Ovary (tissue), 10 donors: ENCODE measurements around the gene DCTD. TPM values are rescaled to one million over a fixed set of nuclear protein-coding genes. Genes with fewer than 3 reads are reported as not detected.

ENCODE experiments used
- DNase-seq, 5 donors: peaks; one replicate each; pipeline ENCODE4 v3.0.0-alpha.2; 2019 to 2020
- H3K27ac ChIP-seq, 2 donors: fragments of 200-600 bp; one replicate each; pipeline versions ENCODE4 v1.5.1 to v1.8.0; 2019 to 2022
- H3K27me3 ChIP-seq: fragments of 200-600 bp; one replicate; pipeline ENCODE4 v1.8.0; 2022
- H3K36me3 ChIP-seq: fragments of 200-600 bp; sonication (generic); one replicate; pipeline ENCODE4 v1.5.1; 2019
- H3K4me1 ChIP-seq: one replicate; pipeline ENCODE4 v1.8.1; 2013; ENCODE audit warnings: mild to moderate bottlenecking, moderate library complexity; ENCODE audit not compliant: insufficient read depth
- H3K4me3 ChIP-seq: fragments of 200-600 bp; sonication (generic); one replicate; pipeline ENCODE4 v1.5.1; 2017
- H3K9me3 ChIP-seq, 2 donors: fragments of 200-600 bp in 1 of 2; sonication (generic) in 1 of 2; one replicate each; pipeline versions ENCODE4 v1.5.1 to v1.8.1; 2013 to 2019; ENCODE audit warnings: mild to moderate bottlenecking in 1 of 2, moderate library complexity in 1 of 2
- CTCF ChIP-seq, 3 donors: fragments of 450-650 bp in 2 of 3; fragments of 200-600 bp in 1 of 3; IDR thresholded peaks; one replicate each; pipeline versions ENCODE4 v1.5.1 to v1.8.0; 2016 to 2022; ENCODE audit warnings: antibody characterized with exemption in 3 of 3, mild to moderate bottlenecking in 1 of 3
- EP300 ChIP-seq: sonication (generic); formaldehyde crosslinking; IDR thresholded peaks from one replicate; pipeline ENCODE4 v1.6.1; 2017; ENCODE audit warnings: antibody characterized with exemption
- POLR2A ChIP-seq: fragments of 450-650 bp; IDR thresholded peaks from one replicate; pipeline ENCODE4 v1.6.1; 2017; ENCODE audit warnings: antibody characterized with exemption, mild to moderate bottlenecking, moderate library complexity
- WGBS, 3 donors: extraction: QIAGEN DNeasy Blood & Tissue Kit in 1 of 3; methylation state at CpG; one replicate each; pipeline versions ENCODE4 v1.1.5 to v1.1.7; 2013 to 2017; 5-methylcytosine and 5-hydroxymethylcytosine counted together
- intact Hi-C, 4 donors: fragments of 100-400 bp; cut with DNase I; formaldehyde crosslinking; loops; one replicate each; pipeline versions ENCODE4 v1.11.0 to v1.15.1; 2022 to 2023
- long read RNA-seq, 3 donors: library from polyadenylated mRNA in 2 of 3; unstranded in 2 of 3; transcript quantifications; one replicate each; pipeline ENCODE4 v2.0.0 and lab custom pipeline, GENCODE V29; 2021 to 2026
- polyA plus RNA-seq, 2 donors: library from polyadenylated mRNA; stranded (reverse); fragments of 200-250 nt in 1 of 2; fragments of 350-450 nt in 1 of 2; fragmentation: Illumina TruSeq in 1 of 2; extraction: RNeasy Lipid Tissue Mini Kit (QIAGEN cat#74804) in 1 of 2; gene quantifications; one replicate each; pipeline ENCODE4 v1.2.3, GENCODE V29; 2013 to 2014
- total RNA-seq, 7 donors: library from RNA; depleted of rRNA in 2 of 7; stranded (reverse); fragments of >200 nt in 2 of 7; fragmentation: NEBNext Ultra II Directional in 3 of 7; extraction: Animal tissue kit (Norgen Biotek cat#: 25700) in 3 of 7; gene quantifications; one replicate each; pipeline versions ENCODE4 v1.1.0 to v1.2.4, GENCODE V29; 2016 to 2023
- donor health status: DM: no; HTN: no; CAD: no; lungs with moderate emphysema.
- donor health status: DM: no; HTN: no; CAD: no.
- donor health status: Bipolar disorder and iron deficiency.
- donor health status: DM: yes; HTN: yes; CAD: no.
- donor health status: DM: no; HTN: no; CAD: no.
- donor health status: DM: yes; HTN: yes; CAD: no.

Gene DCTD
- 10 to 100 TPM; 34.1 to 99.3 (median 91.6) TPM for total RNA-seq
- polyA plus RNA-seq: 100 to 1,000 TPM in 1 of 2 donors, 10 to 100 TPM in 1; 69.5 to 272 TPM
- long read RNA-seq, donor 1, transcript DCTD-203 (5 exons, 1,829 nt): minor isoform, 8 of 424 reads
- long read RNA-seq, donor 1, transcript DCTD-202 (6 exons, 1,972 nt): minor isoform, 83 of 424 reads
- long read RNA-seq, donor 1, transcript DCTD-201 (6 exons, 1,931 nt): major isoform, 287 of 424 reads
- long read RNA-seq, donor 1, partial matches to known transcripts: 18 of 424 reads
- long read RNA-seq, donor 1, other reads (novel, unspliced or antisense): 22 of 424 reads
- long read RNA-seq, donor 2, transcript DCTD-201 (6 exons, 1,931 nt): major isoform, 14 of 24 reads
- long read RNA-seq, donor 2, transcript DCTD-202 (6 exons, 1,972 nt): minor isoform, 7 of 24 reads
- long read RNA-seq, donor 2, partial matches to known transcripts: 0 of 24 reads
- long read RNA-seq, donor 2, other reads (novel, unspliced or antisense): 0 of 24 reads
- long read RNA-seq, donor 3, transcript DCTD-201 (6 exons, 1,931 nt): major isoform, 54 of 105 reads
- long read RNA-seq, donor 3, transcript DCTD-202 (6 exons, 1,972 nt): minor isoform, 20 of 105 reads
- long read RNA-seq, donor 3, partial matches to known transcripts: 1 of 105 reads
- long read RNA-seq, donor 3, other reads (novel, unspliced or antisense): 26 of 105 reads

GRCh38 chr4:182917182-182918043 is at the start of gene DCTD:
Gene DCTD (minus strand): TSS chr4:182917386. CDS start chr4:182915568, 1,818 bp downstream.
- no peaks in the 10 kb centered on the region for H3K9me3 ChIP-seq
- no peaks in the 10 kb centered on the region for H3K36me3 ChIP-seq
- peaks cover 4% of the 10 kb centered on the region for H3K4me1 ChIP-seq
- no peaks in the 10 kb centered on the region for H3K27me3 ChIP-seq
- DNase-seq: peak; percentile 76 to 87 (median 82)
- WGBS, 3 donors: 0 to 1% (median 0%) methylated on average over 18 to 106 of the region's 106 CpGs
- intact Hi-C loops: loop anchor here in 1 of 4 donors (10.0 kb wide), 1 partner anchor 177 kb away; the partner anchor contains the start of gene WWC2
- TF ChIP-seq CTCF (IDR thresholded peaks at IDR 0.05): peak in 1 of 3 donors; percentile 11
- TF ChIP-seq EP300: no peak
- peak; percentile 28 for TF ChIP-seq POLR2A
- H3K4me3 ChIP-seq: peak within 1 kb of the TSS; percentile 84
- peak within 1 kb of the TSS; percentile 76 to 98 for H3K27ac ChIP-seq

GRCh38 chr4:182960746-182961145 is 43.6 kb upstream of the DCTD start:
- intact Hi-C loops: no loop called here
- H3K27ac ChIP-seq: no peak overlapping the region
- H3K4me1 ChIP-seq: no peaks in the 10 kb centered on the region
- no peak overlapping the region for H3K4me3 ChIP-seq
- TF ChIP-seq CTCF (IDR thresholded peaks at IDR 0.05) (no peak), EP300 (no peak), POLR2A (no peak)
- 88 to 95% (median 91%) methylated on average over 1 of the region's 1 CpG for WGBS, 3 donors
- no peak for DNase-seq
- H3K27me3 ChIP-seq: no peaks in the 10 kb centered on the region
- no peaks in the 10 kb centered on the region for H3K9me3 ChIP-seq
- H3K36me3 ChIP-seq: no peaks in the 10 kb centered on the region

GRCh38 chr4:182960228-182960627 is 43.0 kb upstream of the DCTD start:
- DNase-seq: no peak
- no peaks in the 10 kb centered on the region for H3K9me3 ChIP-seq
- intact Hi-C loops: no loop called here
- no peaks in the 10 kb centered on the region for H3K27me3 ChIP-seq
- H3K4me3 ChIP-seq: no peak overlapping the region
- 87 to 93% (median 92%) methylated on average over 9 of the region's 9 CpGs for WGBS, 3 donors
- no peak overlapping the region for H3K27ac ChIP-seq
- TF ChIP-seq EP300 (no peak), POLR2A (no peak), CTCF (IDR thresholded peaks at IDR 0.05) (no peak)
- H3K4me1 ChIP-seq: no peaks in the 10 kb centered on the region
- H3K36me3 ChIP-seq: no peaks in the 10 kb centered on the region

- intact Hi-C loops: no loop called here
- WGBS, 3 donors: 68 to 87% (median 71%) methylated on average over 2 of the region's 2 CpGs
- H3K4me1 ChIP-seq: no peaks in the 10 kb centered on the region
These were observed 38.2 kb upstream of the DCTD start for GRCh38 chr4:182955411-182955810.

More at GRCh38 chr4:182955411-182955810, 38.2 kb upstream of the DCTD start:
- Histone ChIP-seq H3K36me3 (no peaks in the 10 kb centered on the region), H3K9me3 (no peaks in the 10 kb centered on the region), H3K4me3 (no peak overlapping the region), H3K27me3 (no peaks in the 10 kb centered on the region), H3K27ac (no peak overlapping the region)
- no peak for DNase-seq
- TF ChIP-seq CTCF (IDR thresholded peaks at IDR 0.05): no peak
- TF ChIP-seq EP300: no peak
- TF ChIP-seq POLR2A: no peak
